ENCODE measurements around the gene PRICKLE1. TPM values are rescaled to one million over a fixed set of nuclear protein-coding genes. Genes with fewer than 3 reads are reported as not detected.

Gene PRICKLE1
- total and polyA plus RNA-seq, 2 experiments from 2014 or later = 16.5 to 25.9 TPM

DNA sequence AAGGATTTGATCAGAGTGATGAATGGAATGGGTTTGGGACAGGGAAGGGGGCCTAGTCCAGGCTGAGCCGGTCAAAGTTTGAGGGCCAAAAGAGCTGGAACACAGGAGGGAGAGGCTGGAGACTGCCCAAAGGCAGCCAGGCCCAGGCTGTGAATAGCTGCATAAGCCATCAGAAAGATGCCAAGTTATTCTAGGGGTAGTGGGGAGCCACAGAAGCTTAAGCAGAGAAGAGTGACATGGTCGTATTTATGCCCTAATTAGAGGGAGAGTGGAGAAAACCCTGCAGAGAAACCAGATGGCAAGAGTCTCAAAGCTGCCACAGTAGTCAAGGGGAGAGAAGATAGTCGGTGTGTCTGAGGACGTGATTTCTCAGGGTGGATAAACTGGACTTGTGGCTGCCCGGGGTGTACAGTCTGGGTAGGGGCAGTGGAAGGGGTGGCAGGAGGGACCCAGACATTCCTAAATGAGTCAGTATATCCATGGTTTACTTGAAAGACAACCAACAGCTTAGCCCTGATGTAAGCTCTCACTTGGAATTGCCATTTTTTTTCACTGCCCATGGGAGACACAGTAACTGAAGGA is 99.2 kb downstream of the PRICKLE1 start:
- Histone ChIP-seq H3K9me3 (ENCODE audit: low read depth) (no peaks in the 10 kb centered on the region), H3K79me2 (peaks cover 76% of the 10 kb centered on the region), H2AFZ (no peak overlapping the region), H3K27ac (no peak overlapping the region), H3K9me2 (replicated peaks; ENCODE audit: insufficient read depth) (no peaks in the 10 kb centered on the region), H3K36me3 (replicated peaks; ENCODE audit: insufficient read depth, low read depth) (no peaks in the 10 kb centered on the region), H3K4me3 (no peak overlapping the region), H3K27me3 (no peaks in the 10 kb centered on the region), H3K4me2 (no peak overlapping the region), H3K4me1 (ENCODE audit: insufficient read depth) (peaks cover 9% of the 10 kb centered on the region), H4K20me1 (ENCODE audit: insufficient read depth, poor library complexity, severe bottlenecking) (peaks cover 11% of the 10 kb centered on the region)
- no peak for TF ChIP-seq EZH2 (IDR thresholded peaks at IDR 0.05; ENCODE audit: borderline replicate concordance)
- TF ChIP-seq EZH2phosphoT487 (IDR thresholded peaks at IDR 0.05; ENCODE audit: low read depth, severe bottlenecking, unreplicated experiment) = no peak
- TF ChIP-seq, protein P1, sequence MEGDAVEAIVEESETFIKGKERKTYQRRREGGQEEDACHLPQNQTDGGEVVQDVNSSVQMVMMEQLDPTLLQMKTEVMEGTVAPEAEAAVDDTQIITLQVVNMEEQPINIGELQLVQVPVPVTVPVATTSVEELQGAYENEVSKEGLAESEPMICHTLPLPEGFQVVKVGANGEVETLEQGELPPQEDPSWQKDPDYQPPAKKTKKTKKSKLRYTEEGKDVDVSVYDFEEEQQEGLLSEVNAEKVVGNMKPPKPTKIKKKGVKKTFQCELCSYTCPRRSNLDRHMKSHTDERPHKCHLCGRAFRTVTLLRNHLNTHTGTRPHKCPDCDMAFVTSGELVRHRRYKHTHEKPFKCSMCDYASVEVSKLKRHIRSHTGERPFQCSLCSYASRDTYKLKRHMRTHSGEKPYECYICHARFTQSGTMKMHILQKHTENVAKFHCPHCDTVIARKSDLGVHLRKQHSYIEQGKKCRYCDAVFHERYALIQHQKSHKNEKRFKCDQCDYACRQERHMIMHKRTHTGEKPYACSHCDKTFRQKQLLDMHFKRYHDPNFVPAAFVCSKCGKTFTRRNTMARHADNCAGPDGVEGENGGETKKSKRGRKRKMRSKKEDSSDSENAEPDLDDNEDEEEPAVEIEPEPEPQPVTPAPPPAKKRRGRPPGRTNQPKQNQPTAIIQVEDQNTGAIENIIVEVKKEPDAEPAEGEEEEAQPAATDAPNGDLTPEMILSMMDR (IDR thresholded peaks at IDR 0.05; ENCODE audit: poor library complexity) = no peak
- 96% methylated on average over 5 of the region's 5 CpGs for WGBS (ENCODE audit: low lambda C conversion rate, missing lambda C conversion rate)
- DNase-seq (ENCODE audit: low spot score) = no peak

DNA sequence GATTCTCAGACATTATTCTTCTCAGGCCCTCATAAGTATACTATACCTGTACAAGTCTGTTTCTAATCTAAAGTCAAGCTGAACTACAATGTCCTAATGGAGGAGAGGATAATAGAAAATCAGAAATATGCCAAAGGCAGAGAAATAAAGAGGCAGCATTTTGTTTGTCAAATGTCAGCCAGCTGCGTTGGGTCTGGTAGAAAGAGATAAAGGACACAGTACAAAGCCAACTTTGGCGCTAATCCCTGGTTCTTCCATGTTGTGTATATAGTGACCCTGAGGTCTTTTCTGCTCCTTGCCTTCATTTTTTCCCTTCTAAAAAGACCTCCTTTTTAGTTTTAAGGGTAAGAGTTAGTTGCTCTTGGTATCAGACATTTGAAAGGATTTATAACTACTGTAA is 103.1 kb downstream of the PRICKLE1 start:
- Histone ChIP-seq H4K20me1 (ENCODE audit: insufficient read depth, poor library complexity, severe bottlenecking) (peaks cover 7% of the 10 kb centered on the region), H3K4me3 (no peak overlapping the region), H3K27ac (no peak overlapping the region), H3K79me2 (peaks cover 78% of the 10 kb centered on the region), H3K4me2 (no peak overlapping the region), H3K9me2 (replicated peaks; ENCODE audit: insufficient read depth) (no peaks in the 10 kb centered on the region), H3K36me3 (replicated peaks; ENCODE audit: insufficient read depth, low read depth) (no peaks in the 10 kb centered on the region), H3K4me1 (ENCODE audit: insufficient read depth) (peaks cover 19% of the 10 kb centered on the region), H2AFZ (no peak overlapping the region), H3K9me3 (ENCODE audit: low read depth) (no peaks in the 10 kb centered on the region), H3K27me3 (no peaks in the 10 kb centered on the region)
- no peak for DNase-seq (ENCODE audit: low spot score)
- WGBS (ENCODE audit: low lambda C conversion rate, missing lambda C conversion rate) = 34% methylated on average over 2 of the region's 2 CpGs
- TF ChIP-seq EZH2 (IDR thresholded peaks at IDR 0.05; ENCODE audit: borderline replicate concordance) (no peak), EZH2phosphoT487 (IDR thresholded peaks at IDR 0.05; ENCODE audit: low read depth, severe bottlenecking, unreplicated experiment) (no peak)
- TF ChIP-seq, protein P1 (IDR thresholded peaks at IDR 0.05; ENCODE audit: poor library complexity) = no peak

DNA sequence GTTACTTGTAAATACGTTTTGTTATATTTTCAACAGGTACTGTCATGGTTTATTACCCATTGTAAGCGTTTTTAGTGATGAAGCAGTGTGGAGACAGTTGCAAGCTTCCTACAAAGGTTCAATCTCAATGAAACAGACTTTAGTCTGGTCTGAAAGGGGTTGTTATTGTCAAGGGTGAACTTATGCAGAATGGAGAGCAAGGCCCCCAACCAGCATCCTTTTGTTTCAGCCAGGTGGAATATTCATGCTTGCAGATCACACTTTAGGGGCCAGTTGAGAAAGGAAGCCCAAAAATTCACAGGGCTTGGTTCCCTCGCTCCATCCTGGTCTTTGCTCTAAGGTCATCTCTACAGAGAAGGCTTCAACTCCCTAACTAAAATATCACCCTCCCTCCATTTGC is 103.7 kb downstream of the PRICKLE1 start:
- no peak overlapping the region for H2AFZ ChIP-seq
- H3K27ac ChIP-seq = no peak overlapping the region
- peaks cover 78% of the 10 kb centered on the region for H3K79me2 ChIP-seq
- H4K20me1 ChIP-seq (ENCODE audit: insufficient read depth, poor library complexity, severe bottlenecking) = peaks cover 10% of the 10 kb centered on the region
- peaks cover 20% of the 10 kb centered on the region for H3K4me1 ChIP-seq (ENCODE audit: insufficient read depth)
- no peak for TF ChIP-seq EZH2 (IDR thresholded peaks at IDR 0.05; ENCODE audit: borderline replicate concordance)
- TF ChIP-seq, protein P1 (IDR thresholded peaks at IDR 0.05; ENCODE audit: poor library complexity) = no peak
- no peak for TF ChIP-seq EZH2phosphoT487 (IDR thresholded peaks at IDR 0.05; ENCODE audit: low read depth, severe bottlenecking, unreplicated experiment)
- H3K9me2 ChIP-seq (replicated peaks; ENCODE audit: insufficient read depth) = no peaks in the 10 kb centered on the region
- no peaks in the 10 kb centered on the region for H3K9me3 ChIP-seq (ENCODE audit: low read depth)
- no peak overlapping the region for H3K4me3 ChIP-seq
- H3K36me3 ChIP-seq (replicated peaks; ENCODE audit: insufficient read depth, low read depth) = no peaks in the 10 kb centered on the region
- 82% methylated on average over 3 of the region's 3 CpGs for WGBS (ENCODE audit: low lambda C conversion rate, missing lambda C conversion rate)
- DNase-seq (ENCODE audit: low spot score) = no peak
- no peak overlapping the region for H3K4me2 ChIP-seq
- H3K27me3 ChIP-seq = no peaks in the 10 kb centered on the region

Measured in hepatocyte (in vitro differentiated cells).